ENCODE results near the gene LDOC1. TPM values are rescaled to one million over a fixed set of nuclear protein-coding genes. Genes with fewer than 3 reads are reported as not detected.

Gene LDOC1
- total RNA-seq, 1 donor from 2014 or later = 7.1 TPM

GRCh38 chrX:141133272-141133671 is 43.7 kb downstream of the LDOC1 start:
- Mint-ChIP-seq H3K4me3 (no peak overlapping the region), H3K27me3 (no peaks in the 10 kb centered on the region), H3K36me3 (ENCODE audit: low read depth) (no peaks in the 10 kb centered on the region), H3K9me3 (no peaks in the 10 kb centered on the region), H3K4me1 (no peaks in the 10 kb centered on the region), H3K27ac (no peak overlapping the region)
- no peak for DNase-seq
- intact Hi-C loops (cut with micrococcal nuclease) = no loop called here

GRCh38 chrX:141127146-141127545 is 49.8 kb downstream of the LDOC1 start:
- DNase-seq = no peak
- Mint-ChIP-seq H3K4me3 (no peak overlapping the region), H3K36me3 (ENCODE audit: low read depth) (no peaks in the 10 kb centered on the region), H3K27ac (no peak overlapping the region), H3K9me3 (no peaks in the 10 kb centered on the region), H3K27me3 (no peaks in the 10 kb centered on the region), H3K4me1 (no peaks in the 10 kb centered on the region)
- intact Hi-C loops (cut with micrococcal nuclease) = no loop called here

Other genes with a start within 250 kb of the LDOC1 start
- gene SPANXB1, start 174.5 kb downstream of the LDOC1 start, total RNA-seq = not detected in 2 replicates
- not detected in 2 replicates for gene SPANXC, start 65.4 kb upstream of the LDOC1 start, total RNA-seq

Data from activated CD4-positive, alpha-beta T cell treated with anti-CD3 and anti-CD28 coated beads, Interleukin-2, amount 10 ng/mL, durations not matched to agents 24 days and 14 days (primary cell).